ENCODE data around the gene SVIL. TPM values are rescaled to one million over a fixed set of nuclear protein-coding genes. Genes with fewer than 3 reads are reported as not detected.

Gene SVIL
- total RNA-seq, 1 experiment from 2014 or later, result 15.3 TPM

- Histone ChIP-seq H3K23me2 (ENCODE audit: insufficient read length, low read depth, low read length, poor library complexity, severe bottlenecking) (no peaks in the 10 kb centered on the region), H2BK15ac (ENCODE audit: low read depth, low read length) (no peak overlapping the region), H2BK20ac (ENCODE audit: low read depth, low read length, poor library complexity, severe bottlenecking) (no peak overlapping the region), H2BK5ac (ENCODE audit: insufficient read length, low read length) (no peak overlapping the region), H3K23ac (ENCODE audit: insufficient read length, low read depth, low read length) (no peak overlapping the region), H2AK5ac (ENCODE audit: insufficient read length, low read length) (no peak overlapping the region), H3T11ph (ENCODE audit: low read length) (no peak overlapping the region), H3K56ac (ENCODE audit: insufficient read length, low read depth, low read length) (no peak overlapping the region), H3K4ac (ENCODE audit: low read depth, low read length) (no peak overlapping the region), H3K4me1 (ENCODE audit: insufficient read depth, low read length) (peaks cover 7% of the 10 kb centered on the region; the same call in 1 of the 2 replicates), H4K20me1 (ENCODE audit: control insufficient read depth, insufficient read depth, insufficient read length) (no peaks in the 10 kb centered on the region), H3K79me1 (ENCODE audit: insufficient read depth, low read depth, low read length, poor library complexity, severe bottlenecking) (no peaks in the 10 kb centered on the region), H3K27me3 (ENCODE audit: insufficient read depth, low read length) (no peaks in the 10 kb centered on the region), H3K27ac (ENCODE audit: insufficient read length, low read depth, low read length) (no peak overlapping the region), H4K8ac (replicated peaks; ENCODE audit: insufficient read length, low read depth, low read length) (no peak overlapping the region), H2BK12ac (ENCODE audit: insufficient read length, low read depth, low read length) (no peak overlapping the region), H3K18ac (ENCODE audit: insufficient read length, low read depth, low read length) (no peak overlapping the region), H4K91ac (ENCODE audit: insufficient read length, low read depth, low read length) (no peak overlapping the region), H2BK120ac (ENCODE audit: low read depth, low read length, poor library complexity, severe bottlenecking) (no peak overlapping the region), H3K9me3 (ENCODE audit: control insufficient read depth, low read depth, low read length) (no peaks in the 10 kb centered on the region), H2AFZ (ENCODE audit: low read length) (no peak overlapping the region), H3K14ac (ENCODE audit: insufficient read depth, low read length) (no peak overlapping the region; the same call in 1 of the 2 replicates), H4K5ac (ENCODE audit: insufficient read length, low read depth, low read length) (no peak overlapping the region), H3K79me2 (ENCODE audit: insufficient read depth, low read length) (no peaks in the 10 kb centered on the region), H3K4me2 (ENCODE audit: insufficient read depth, insufficient read length, low read length) (no peak overlapping the region), H3K9ac (ENCODE audit: extremely low read depth, insufficient read length, low read length) (no peak overlapping the region)
- DNase-seq, result no peak
- Mint-ChIP-seq H3K4me3 (no peak overlapping the region), H3K36me3 (ENCODE audit: insufficient read depth in 1 of 3, low read depth in 3 of 3) (no peaks in the 10 kb centered on the region; a peak in 2 of 7 replicates), H3K27ac (peak overlapping the region; percentile 44 to 83 (median 71); a peak in 5 of 7 replicates), H3K4me1 (peaks cover 45 to 51% of the 10 kb centered on the region in 2 experiments), H3K9me3 (no peaks in the 10 kb centered on the region), H3K27me3 (ENCODE audit: low read depth) (peaks cover 2% of the 10 kb centered on the region; the same call in 1 of the 2 replicates)
- TF ChIP-seq CTCF (conservative IDR thresholded peaks at IDR 0.05), result no peak
- WGBS (ENCODE audit: extremely low coverage, insufficient read length, low lambda C conversion rate), result no CpG with 5 or more reads among the region's 12 CpGs
Measured at GRCh38 chr10:29643771-29644501, 9.2 kb upstream of the SVIL start.
